WTC11 (cell line): ENCODE data around the gene SON. TPM values are rescaled to one million over a fixed set of nuclear protein-coding genes. Genes with fewer than 3 reads are reported as not detected.

ENCODE experiments used
- ATAC-seq: fragments of 200-7000 bp; cut with Tn5 transposase; 2 replicates; pipeline ENCODE4 v1.10.0; 2021; ENCODE audit warnings: mild to moderate bottlenecking, moderate library complexity
- CTCF ChIA-PET: fragments of 300-600 bp; sonication (Branson Sonifier 250); formaldehyde crosslinking; loops from one replicate; lab custom pipeline; 2021; ENCODE audit warnings: antibody characterized with exemption; lab: Charles Lee
- POLR2A ChIA-PET: fragments of 350-600 bp; sonication (Branson Sonifier 250); formaldehyde crosslinking; loops from one replicate; lab custom pipeline; 2021; ENCODE audit warnings: antibody characterized with exemption; lab: Charles Lee
- DNase-seq: peaks from one replicate; pipeline ENCODE4 v3.0.0; 2021; ENCODE audit warnings: low spot score
- H3K27ac Mint-ChIP-seq: 2 replicates; pipeline ENCODE4 v1.8.0; 2021; ENCODE audit warnings: mixed read lengths
- H3K27me3 Mint-ChIP-seq: 2 replicates; pipeline ENCODE4 v1.8.0; 2021; ENCODE audit warnings: low read depth, mild to moderate bottlenecking, moderate library complexity, mixed read lengths
- H3K36me3 Mint-ChIP-seq: 2 replicates; pipeline ENCODE4 v1.8.0; 2021; ENCODE audit warnings: mixed read lengths
- H3K4me1 Mint-ChIP-seq: 2 replicates; pipeline ENCODE4 v1.8.0; 2022; ENCODE audit warnings: mixed read lengths
- H3K4me3 Mint-ChIP-seq: 2 replicates; pipeline ENCODE4 v1.8.0; 2021; ENCODE audit warnings: mild to moderate bottlenecking, moderate library complexity, mixed read lengths
- H3K9me3 Mint-ChIP-seq: 2 replicates; pipeline ENCODE4 v1.8.0; 2021; ENCODE audit warnings: mixed read lengths
- ELF4 ChIP-seq: sonication (generic); formaldehyde crosslinking; IDR thresholded peaks from 2 replicates; pipeline ENCODE4 v1.8.1; 2022; ENCODE audit warnings: low read depth, mild to moderate bottlenecking, moderate library complexity, missing genetic modification reagents
- EMX1 ChIP-seq: fragments of 250-450 bp; sonication (Bioruptor Pico); IDR thresholded peaks from 2 replicates; pipeline ENCODE4 v1.8.0; 2021; ENCODE audit warnings: mild to moderate bottlenecking
- ESRRA ChIP-seq: sonication (generic); formaldehyde crosslinking; IDR thresholded peaks from 2 replicates; pipeline ENCODE4 v1.8.1; 2022; ENCODE audit warnings: mild to moderate bottlenecking, missing genetic modification reagents, borderline replicate concordance
- FOXK1 ChIP-seq: sonication (generic); formaldehyde crosslinking; IDR thresholded peaks from 2 replicates; pipeline ENCODE4 v1.8.0; 2022; ENCODE audit warnings: mild to moderate bottlenecking, moderate library complexity, missing genetic modification reagents
- FOXP1 ChIP-seq: sonication (generic); formaldehyde crosslinking; IDR thresholded peaks from 2 replicates; pipeline ENCODE4 v1.8.0; 2022; ENCODE audit warnings: missing genetic modification reagents, mild to moderate bottlenecking, moderate library complexity, borderline replicate concordance
- GABPB1 ChIP-seq: sonication (generic); formaldehyde crosslinking; IDR thresholded peaks from 2 replicates; pipeline ENCODE4 v1.8.1; 2023; ENCODE audit warnings: mild to moderate bottlenecking, missing genetic modification reagents
- IRF2 ChIP-seq: sonication (generic); formaldehyde crosslinking; IDR thresholded peaks from 2 replicates; pipeline ENCODE4 v1.8.0; 2022; ENCODE audit warnings: low read depth, missing genetic modification reagents, borderline replicate concordance
- JAZF1 ChIP-seq: fragments of 250-450 bp; sonication (Bioruptor Pico); IDR thresholded peaks from 2 replicates; pipeline ENCODE4 v1.9.0; 2021; ENCODE audit warnings: moderate library complexity, mild to moderate bottlenecking, inconsistent platforms
- JUN ChIP-seq: sonication (generic); formaldehyde crosslinking; IDR thresholded peaks from 2 replicates; pipeline ENCODE4 v1.8.0; 2023; ENCODE audit warnings: mild to moderate bottlenecking, missing genetic modification reagents
- KAT7 ChIP-seq: sonication (generic); formaldehyde crosslinking; IDR thresholded peaks from 2 replicates; pipeline ENCODE4 v1.8.1; 2023; ENCODE audit warnings: missing genetic modification reagents, mild to moderate bottlenecking, borderline replicate concordance
- MXD4 ChIP-seq: fragments of 250-450 bp; sonication (Bioruptor Pico); IDR thresholded peaks from 2 replicates; pipeline ENCODE4 v1.8.0; 2021; ENCODE audit warnings: mild to moderate bottlenecking, moderate library complexity, borderline replicate concordance
- NFATC4 ChIP-seq: fragments of 250-450 bp; sonication (Bioruptor Pico); IDR thresholded peaks from 2 replicates; pipeline ENCODE4 v1.9.0; 2021; ENCODE audit warnings: mild to moderate bottlenecking
- NFE2L1 ChIP-seq: sonication (generic); formaldehyde crosslinking; IDR thresholded peaks from 2 replicates; pipeline ENCODE4 v1.8.1; 2023; ENCODE audit warnings: missing genetic modification reagents
- NR3C1 ChIP-seq: sonication (generic); formaldehyde crosslinking; conservative IDR thresholded peaks from 2 replicates; pipeline ENCODE4 v1.8.1; 2023; ENCODE audit warnings: low read depth, mild to moderate bottlenecking, missing genetic modification reagents
- RELA ChIP-seq: sonication (generic); formaldehyde crosslinking; IDR thresholded peaks from 2 replicates; pipeline ENCODE4 v1.8.1; 2022; ENCODE audit warnings: missing genetic modification reagents, mild to moderate bottlenecking, borderline replicate concordance
- RORB ChIP-seq: fragments of 250-450 bp; sonication (Bioruptor Pico); IDR thresholded peaks from 2 replicates; pipeline ENCODE4 v1.9.0; 2021; ENCODE audit warnings: mild to moderate bottlenecking
- SOX15 ChIP-seq: fragments of 250-450 bp; sonication (Bioruptor Pico); IDR thresholded peaks from 2 replicates; pipeline ENCODE4 v1.9.0; 2021; ENCODE audit warnings: mild to moderate bottlenecking
- SP1 ChIP-seq: sonication (generic); formaldehyde crosslinking; conservative IDR thresholded peaks from 2 replicates; pipeline ENCODE4 v1.8.1; 2022; ENCODE audit warnings: missing genetic modification reagents
- TCF7 ChIP-seq: sonication (generic); formaldehyde crosslinking; IDR thresholded peaks from 2 replicates; pipeline ENCODE4 v1.8.0; 2022; ENCODE audit warnings: mild to moderate bottlenecking, low read depth, missing genetic modification reagents, moderate library complexity
- ZNF138 ChIP-seq: sonication (generic); formaldehyde crosslinking; conservative IDR thresholded peaks from 2 replicates; pipeline ENCODE4 v1.8.1; 2022; ENCODE audit warnings: mild to moderate bottlenecking, moderate library complexity, missing genetic modification reagents
- ZNF219 ChIP-seq: sonication (generic); formaldehyde crosslinking; IDR thresholded peaks from 2 replicates; pipeline ENCODE4 v1.8.0; 2023; ENCODE audit warnings: missing genetic modification reagents, mild to moderate bottlenecking, borderline replicate concordance
- ZNF671 ChIP-seq: fragments of 250-450 bp; sonication (Bioruptor Pico); IDR thresholded peaks from 2 replicates; pipeline ENCODE4 v1.8.0; 2021; ENCODE audit warnings: mild to moderate bottlenecking
- total RNA-seq: library from RNA; stranded (reverse); gene quantifications from 3 replicates; pipeline ENCODE4 v1.2.3, GENCODE V29; 2021
- TF ChIP-seq, protein P1 (sequence below): sonication (generic); formaldehyde crosslinking; conservative IDR thresholded peaks from 2 replicates; pipeline ENCODE4 v1.8.1; 2023; ENCODE audit warnings: mild to moderate bottlenecking, low read depth, missing genetic modification reagents, moderate library complexity
- TF ChIP-seq, protein P2 (sequence below): fragments of 250-450 bp; sonication (Bioruptor Pico); IDR thresholded peaks from 2 replicates; pipeline ENCODE4 v1.8.0; 2021; ENCODE audit warnings: mild to moderate bottlenecking
- TF ChIP-seq, protein P3 (sequence below): sonication (generic); formaldehyde crosslinking; IDR thresholded peaks from 2 replicates; pipeline ENCODE4 v1.8.0; 2022; ENCODE audit warnings: mild to moderate bottlenecking, missing genetic modification reagents

SON gene
- total RNA-seq, 1 experiment from 2014 or later: 309 TPM

DNA sequence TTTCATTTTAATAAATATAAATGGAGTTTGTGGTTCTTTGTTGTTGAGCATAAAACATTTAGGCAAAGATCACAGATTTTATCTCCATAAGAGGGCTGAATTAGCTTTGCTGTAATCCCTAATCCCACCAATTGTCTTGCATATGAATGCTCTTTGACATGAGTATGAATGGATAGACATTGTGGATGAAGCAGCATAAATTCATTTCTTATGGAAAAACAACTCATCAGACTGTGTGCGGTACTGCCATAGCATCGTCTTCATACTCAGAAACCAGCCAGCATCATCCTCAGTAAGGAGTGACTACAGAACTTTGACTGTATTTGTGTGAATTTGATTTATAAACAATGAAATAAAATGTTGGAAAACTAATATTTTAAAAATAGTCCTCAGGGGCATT, 19.6 kb downstream of the SON start:
- H3K4me1 Mint-ChIP-seq: no peaks in the 10 kb centered on the region
- H3K36me3 Mint-ChIP-seq: peaks cover 51% of the 10 kb centered on the region
- no peak overlapping the region for H3K4me3 Mint-ChIP-seq
- ATAC-seq (no peak), DNase-seq (no peak)
- H3K27ac Mint-ChIP-seq: no peak overlapping the region
- no peak for TF ChIP-seq SP1 (CRISPR knock-in tag)
- TF ChIP-seq GABPB1: no peak
- CTCF ChIA-PET: no interaction called here
- no peaks in the 10 kb centered on the region for H3K27me3 Mint-ChIP-seq
- no peaks in the 10 kb centered on the region for H3K9me3 Mint-ChIP-seq
- POLR2A ChIA-PET: no interaction called here

DNA sequence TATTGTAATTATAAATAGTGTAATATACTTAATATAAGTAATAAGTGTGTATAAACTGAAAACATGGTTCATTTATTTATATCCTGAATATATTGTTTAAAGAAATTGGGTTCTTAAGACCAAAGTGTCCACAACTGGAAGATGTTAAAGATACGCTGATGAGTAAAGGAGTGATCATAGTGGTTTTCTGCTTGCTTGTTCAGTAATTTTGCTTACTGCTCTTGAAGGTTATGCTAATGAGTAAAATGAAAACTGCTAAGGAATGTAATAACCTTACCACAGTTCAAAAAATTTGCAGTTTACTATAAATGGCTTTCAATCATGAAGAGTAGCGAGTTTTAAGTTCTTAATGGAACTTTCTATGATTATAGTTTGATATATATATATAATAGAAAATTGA, 23.7 kb downstream of the SON start:
- ATAC-seq: no peak
- Mint-ChIP-seq H3K36me3 (peaks cover 37% of the 10 kb centered on the region), H3K27ac (no peak overlapping the region), H3K9me3 (no peaks in the 10 kb centered on the region), H3K4me3 (no peak overlapping the region), H3K27me3 (no peaks in the 10 kb centered on the region), H3K4me1 (no peaks in the 10 kb centered on the region)
- no peak for DNase-seq
- TF ChIP-seq ZNF138 (CRISPR knock-in tag) (no peak), NR3C1 (CRISPR knock-in tag) (no peak), JAZF1 (CRISPR knock-in tag) (no peak), ZNF671 (CRISPR knock-in tag) (no peak), EMX1 (CRISPR knock-in tag) (no peak), IRF2 (CRISPR knock-in tag) (no peak), ELF4 (CRISPR knock-in tag) (no peak)
- ChIA-PET CTCF (interaction anchor here (1.2 kb wide), 1 partner anchor 40 kb away, joined by 3 read pairs; no protein-coding TSS in a partner anchor), POLR2A (no interaction called here)

DNA sequence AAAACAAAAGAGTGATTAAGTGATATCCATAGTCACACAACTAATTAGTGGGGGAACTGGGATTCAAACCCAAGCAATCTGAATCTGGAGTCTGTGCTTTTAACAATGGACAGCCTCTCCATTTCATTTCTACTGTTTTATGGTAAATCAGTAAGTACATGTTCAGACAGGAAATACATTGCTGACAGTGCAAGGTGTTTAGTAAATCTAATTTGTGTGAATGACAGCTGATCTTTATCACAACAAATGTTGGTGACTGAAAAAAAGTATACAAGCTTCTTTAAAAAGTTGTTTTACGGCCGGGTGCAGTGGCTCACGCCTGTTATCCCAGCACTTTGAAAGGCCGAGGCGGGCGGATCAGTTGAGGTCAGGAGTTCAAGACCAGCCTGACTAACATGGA, 25.1 kb downstream of the SON start:
- no peak for ATAC-seq
- H3K27me3 Mint-ChIP-seq: no peaks in the 10 kb centered on the region
- TF ChIP-seq ZNF219 (CRISPR knock-in tag): no peak
- TF ChIP-seq FOXP1: no peak
- no peak for TF ChIP-seq SOX15
- TF ChIP-seq ZNF138 (CRISPR knock-in tag): no peak
- TF ChIP-seq RELA (CRISPR knock-in tag): no peak
- TF ChIP-seq MXD4 (CRISPR knock-in tag): no peak
- no peak for TF ChIP-seq NFATC4 (CRISPR knock-in tag)
- no peak for TF ChIP-seq ELF4 (CRISPR knock-in tag)
- no peak for TF ChIP-seq NFE2L1 (CRISPR knock-in tag)
- no peak for TF ChIP-seq TCF7
- TF ChIP-seq, protein P1, sequence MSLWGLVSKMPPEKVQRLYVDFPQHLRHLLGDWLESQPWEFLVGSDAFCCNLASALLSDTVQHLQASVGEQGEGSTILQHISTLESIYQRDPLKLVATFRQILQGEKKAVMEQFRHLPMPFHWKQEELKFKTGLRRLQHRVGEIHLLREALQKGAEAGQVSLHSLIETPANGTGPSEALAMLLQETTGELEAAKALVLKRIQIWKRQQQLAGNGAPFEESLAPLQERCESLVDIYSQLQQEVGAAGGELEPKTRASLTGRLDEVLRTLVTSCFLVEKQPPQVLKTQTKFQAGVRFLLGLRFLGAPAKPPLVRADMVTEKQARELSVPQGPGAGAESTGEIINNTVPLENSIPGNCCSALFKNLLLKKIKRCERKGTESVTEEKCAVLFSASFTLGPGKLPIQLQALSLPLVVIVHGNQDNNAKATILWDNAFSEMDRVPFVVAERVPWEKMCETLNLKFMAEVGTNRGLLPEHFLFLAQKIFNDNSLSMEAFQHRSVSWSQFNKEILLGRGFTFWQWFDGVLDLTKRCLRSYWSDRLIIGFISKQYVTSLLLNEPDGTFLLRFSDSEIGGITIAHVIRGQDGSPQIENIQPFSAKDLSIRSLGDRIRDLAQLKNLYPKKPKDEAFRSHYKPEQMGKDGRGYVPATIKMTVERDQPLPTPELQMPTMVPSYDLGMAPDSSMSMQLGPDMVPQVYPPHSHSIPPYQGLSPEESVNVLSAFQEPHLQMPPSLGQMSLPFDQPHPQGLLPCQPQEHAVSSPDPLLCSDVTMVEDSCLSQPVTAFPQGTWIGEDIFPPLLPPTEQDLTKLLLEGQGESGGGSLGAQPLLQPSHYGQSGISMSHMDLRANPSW (CRISPR knock-in tag): no peak
- TF ChIP-seq, all 79 proteins: peak for 0
- ChIA-PET POLR2A (no interaction called here), CTCF (no interaction called here)
- peaks cover 47% of the 10 kb centered on the region for H3K36me3 Mint-ChIP-seq
- H3K4me3 Mint-ChIP-seq: no peak overlapping the region
- DNase-seq: no peak
- H3K27ac Mint-ChIP-seq: no peak overlapping the region
- H3K9me3 Mint-ChIP-seq: no peaks in the 10 kb centered on the region
- H3K4me1 Mint-ChIP-seq: no peaks in the 10 kb centered on the region

DNA sequence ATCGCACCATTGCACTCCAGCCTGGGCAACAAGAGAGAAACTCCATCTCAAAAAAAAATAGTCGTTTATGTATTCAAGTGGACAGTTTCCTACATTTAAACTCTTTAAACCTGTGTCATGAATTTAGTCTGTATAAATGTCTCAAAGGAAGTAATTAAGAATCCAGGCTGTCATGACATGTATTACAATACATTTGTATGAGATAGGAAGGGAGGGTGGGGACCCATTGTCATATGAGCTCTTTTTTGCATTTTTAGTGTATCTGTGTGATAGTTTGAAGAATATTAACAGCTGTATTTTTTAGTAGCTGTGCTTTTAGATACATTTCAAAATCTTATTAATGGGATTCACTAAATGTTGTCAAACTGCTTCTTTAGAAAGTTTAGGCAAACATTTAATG, 25.6 kb downstream of the SON start:
- H3K9me3 Mint-ChIP-seq: no peaks in the 10 kb centered on the region
- H3K4me3 Mint-ChIP-seq: no peak overlapping the region
- H3K27ac Mint-ChIP-seq: no peak overlapping the region
- ChIA-PET CTCF (no interaction called here), POLR2A (no interaction called here)
- no peaks in the 10 kb centered on the region for H3K4me1 Mint-ChIP-seq
- peaks cover 50% of the 10 kb centered on the region for H3K36me3 Mint-ChIP-seq
- no peak for DNase-seq
- no peaks in the 10 kb centered on the region for H3K27me3 Mint-ChIP-seq
- no peak for ATAC-seq
- TF ChIP-seq NFATC4 (CRISPR knock-in tag) (no peak), KAT7 (no peak), RORB (CRISPR knock-in tag) (no peak), JUN (CRISPR knock-in tag) (no peak), ESRRA (CRISPR knock-in tag) (no peak), ZNF671 (CRISPR knock-in tag) (no peak), FOXK1 (CRISPR knock-in tag) (no peak)
- TF ChIP-seq, protein P2, sequence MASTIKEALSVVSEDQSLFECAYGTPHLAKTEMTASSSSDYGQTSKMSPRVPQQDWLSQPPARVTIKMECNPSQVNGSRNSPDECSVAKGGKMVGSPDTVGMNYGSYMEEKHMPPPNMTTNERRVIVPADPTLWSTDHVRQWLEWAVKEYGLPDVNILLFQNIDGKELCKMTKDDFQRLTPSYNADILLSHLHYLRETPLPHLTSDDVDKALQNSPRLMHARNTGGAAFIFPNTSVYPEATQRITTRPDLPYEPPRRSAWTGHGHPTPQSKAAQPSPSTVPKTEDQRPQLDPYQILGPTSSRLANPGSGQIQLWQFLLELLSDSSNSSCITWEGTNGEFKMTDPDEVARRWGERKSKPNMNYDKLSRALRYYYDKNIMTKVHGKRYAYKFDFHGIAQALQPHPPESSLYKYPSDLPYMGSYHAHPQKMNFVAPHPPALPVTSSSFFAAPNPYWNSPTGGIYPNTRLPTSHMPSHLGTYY (CRISPR knock-in tag): no peak
- TF ChIP-seq, protein P3, sequence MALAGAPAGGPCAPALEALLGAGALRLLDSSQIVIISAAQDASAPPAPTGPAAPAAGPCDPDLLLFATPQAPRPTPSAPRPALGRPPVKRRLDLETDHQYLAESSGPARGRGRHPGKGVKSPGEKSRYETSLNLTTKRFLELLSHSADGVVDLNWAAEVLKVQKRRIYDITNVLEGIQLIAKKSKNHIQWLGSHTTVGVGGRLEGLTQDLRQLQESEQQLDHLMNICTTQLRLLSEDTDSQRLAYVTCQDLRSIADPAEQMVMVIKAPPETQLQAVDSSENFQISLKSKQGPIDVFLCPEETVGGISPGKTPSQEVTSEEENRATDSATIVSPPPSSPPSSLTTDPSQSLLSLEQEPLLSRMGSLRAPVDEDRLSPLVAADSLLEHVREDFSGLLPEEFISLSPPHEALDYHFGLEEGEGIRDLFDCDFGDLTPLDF (CRISPR knock-in tag): no peak
